Endothelial cell of umbilical vein (primary cell): ENCODE data around the gene PIM1. TPM values are rescaled to one million over a fixed set of nuclear protein-coding genes. Genes with fewer than 3 reads are reported as not detected.

Experiments used
- BruUV-seq: library from RNA; stranded (reverse); fragments of 400-500 nt; replicated peaks from 2 replicates; lab custom pipeline; 2021; lab: Mats Ljungman, UMichigan
- CTCF ChIA-PET: fragments of 300-600, 350-600 bp; sonication (Branson Sonifier 250); formaldehyde crosslinking; loops from one replicate; lab custom pipeline; 2021; ENCODE audit warnings: antibody characterized with exemption, inconsistent platforms; lab: Charles Lee
- POLR2A ChIA-PET: fragments of 300-600, 350-600 bp; sonication (Branson Sonifier 250); formaldehyde crosslinking; loops from one replicate; lab custom pipeline; 2021; ENCODE audit warnings: antibody characterized with exemption, inconsistent platforms; lab: Charles Lee
- DNase-seq: peaks from one replicate; pipeline ENCODE4 v3.0.0-alpha.2; 2011; ENCODE audit warnings: low read depth, low spot score
- FAIRE-seq: peaks from 2 replicates; lab custom pipeline; 2011; peaks lifted over from hg19 to GRCh38; lab: Jason Lieb, UNC
- H2AFZ ChIP-seq: 2 replicates; pipeline ENCODE4 v1.6.0; 2012; ENCODE audit warnings: low read depth, low read length, control low read depth, inconsistent platforms
- H3K27ac ChIP-seq: 2 replicates; pipeline ENCODE4 v1.5.1; 2011; ENCODE audit warnings: low read depth, mild to moderate bottlenecking, control low read depth, low read length, moderate library complexity; ENCODE audit not compliant: insufficient read depth
- H3K27me3 ChIP-seq, 2 experiments: 2 replicates each; pipeline versions ENCODE4 v1.6.0 to v1.6.1; 2011; ENCODE audit warnings: low read length in 2 of 2, mixed read lengths in 1 of 2; ENCODE audit not compliant: control insufficient read depth in 2 of 2, insufficient read depth in 2 of 2
- H3K36me3 ChIP-seq, 2 experiments: 2 replicates in 1 of 2; 3 replicates in 1 of 2; pipeline ENCODE4 v1.5.1; 2011; ENCODE audit warnings: low read length in 2 of 2, mild to moderate bottlenecking in 1 of 2, moderate library complexity in 1 of 2; ENCODE audit not compliant: control insufficient read depth in 2 of 2, insufficient read depth in 2 of 2; ENCODE audit errors: extremely low read depth in 1 of 2
- H3K4me1 ChIP-seq: 3 replicates; pipeline ENCODE4 v1.5.1; 2011; ENCODE audit warnings: mild to moderate bottlenecking, low read length; ENCODE audit not compliant: control insufficient read depth, insufficient read depth; ENCODE audit errors: extremely low read depth
- H3K4me2 ChIP-seq: 2 replicates; pipeline ENCODE4 v1.6.1; 2011; ENCODE audit warnings: low read length, control low read depth, mixed read lengths; ENCODE audit not compliant: insufficient read depth
- H3K4me3 ChIP-seq, 3 experiments: fragments of 200-600 bp in 1 of 3; sonication (generic), shearing (Covaris generic) in 1 of 3; replicated peaks in 1 of 3; 2 replicates each; pipeline ENCODE4 v1.5.1; 2011 to 2016; ENCODE audit warnings: control low read depth in 3 of 3, low read length in 3 of 3, mild to moderate bottlenecking in 2 of 3, inconsistent platforms in 1 of 3, low read depth in 1 of 3, moderate library complexity in 1 of 3; ENCODE audit not compliant: insufficient read depth in 1 of 3
- H3K79me2 ChIP-seq: 2 replicates; pipeline ENCODE4 v1.6.0; 2012; ENCODE audit warnings: low read length, inconsistent platforms; ENCODE audit not compliant: control insufficient read depth, insufficient read depth
- H3K9ac ChIP-seq: replicated peaks from 2 replicates; pipeline ENCODE3; 2011; ENCODE audit warnings: low read length, control low read depth; ENCODE audit not compliant: insufficient read depth; ENCODE audit errors: extremely low read depth
- H3K9me1 ChIP-seq: replicated peaks from 3 replicates; pipeline ENCODE4 v1.6.0; 2011; ENCODE audit warnings: mild to moderate bottlenecking, low read length; ENCODE audit not compliant: control insufficient read depth, insufficient read depth; ENCODE audit errors: extremely low read depth
- H3K9me3 ChIP-seq: replicated peaks from 2 replicates; pipeline ENCODE4 v1.5.1; 2012; ENCODE audit warnings: low read length, inconsistent platforms; ENCODE audit not compliant: control insufficient read depth, insufficient read depth
- H4K20me1 ChIP-seq: replicated peaks from 2 replicates; pipeline ENCODE3; 2011; ENCODE audit warnings: mild to moderate bottlenecking, low read length; ENCODE audit not compliant: control insufficient read depth, insufficient read depth; ENCODE audit errors: extremely low read depth
- CTCF ChIP-seq, 2 donors: IDR thresholded peaks; 1 replicate in 1 of 2; 2 replicates in 1 of 2; pipeline ENCODE4 v1.5.1; 2011; ENCODE audit warnings: low read length in 2 of 2, mild to moderate bottlenecking in 2 of 2, moderate library complexity in 2 of 2, control low read depth in 1 of 2, inconsistent platforms in 1 of 2, low read depth in 1 of 2; ENCODE audit not compliant: insufficient read depth in 1 of 2; ENCODE audit errors: extremely low read depth in 1 of 2
- EZH2 ChIP-seq: IDR thresholded peaks from 2 replicates; pipeline ENCODE4 v1.6.1; 2012; ENCODE audit warnings: borderline replicate concordance, low read depth, mild to moderate bottlenecking, moderate library complexity, low read length, inconsistent platforms; ENCODE audit not compliant: severe bottlenecking
- FOS ChIP-seq: IDR thresholded peaks from 2 replicates; pipeline ENCODE4 v1.6.1; 2011; ENCODE audit warnings: mild to moderate bottlenecking, low read length, moderate library complexity, borderline replicate concordance; ENCODE audit not compliant: insufficient read depth
- GATA2 ChIP-seq: IDR thresholded peaks from 2 replicates; pipeline ENCODE4 v1.7.0; 2011; ENCODE audit warnings: low read depth, mild to moderate bottlenecking, moderate library complexity, mixed read lengths, low read length; ENCODE audit not compliant: insufficient read length, insufficient read depth
- JUN ChIP-seq: IDR thresholded peaks from 2 replicates; pipeline ENCODE4 v1.6.1; 2011; ENCODE audit warnings: borderline replicate concordance, low read depth; ENCODE audit not compliant: insufficient read length, insufficient read depth
- MAX ChIP-seq: IDR thresholded peaks from 2 replicates; pipeline ENCODE4 v1.6.1; 2011; ENCODE audit not compliant: insufficient read depth, insufficient read length
- MYC ChIP-seq: IDR thresholded peaks from one replicate; pipeline ENCODE4 v1.6.1; 2011; ENCODE audit warnings: mild to moderate bottlenecking, low read depth, low read length
- POLR2A ChIP-seq: IDR thresholded peaks from 2 replicates; pipeline ENCODE4 v1.6.1; 2012; ENCODE audit warnings: low read depth, mild to moderate bottlenecking, control low read depth, low read length
- POLR2AphosphoS5 ChIP-seq: IDR thresholded peaks from 2 replicates; pipeline ENCODE4 v1.6.1; 2012; ENCODE audit warnings: low read depth, mild to moderate bottlenecking, control low read depth, low read length, moderate library complexity; ENCODE audit not compliant: insufficient read depth
- dilution Hi-C: fragments of 300-500 bp; cut with MboI; formaldehyde crosslinking; loops from one replicate; pipeline ENCODE4 v1.15.0; 2019; ENCODE audit warnings: low sequenced_read_pairs; ENCODE audit not compliant: extremely low pct_ligation_motif_present
- intact Hi-C: fragments of 100-400 bp; cut with micrococcal nuclease; formaldehyde crosslinking; loops from one replicate; pipeline ENCODE4 v1.10.0; 2022
- polyA plus RNA-seq, 4 experiments: library from polyadenylated mRNA; depleted of rRNA in 3 of 4; stranded (reverse) in 3 of 4; unstranded in 1 of 4; fragments of >200 nt; gene quantifications; 2 replicates each; pipeline versions ENCODE4 v1.2.1 to v1.2.3, GENCODE V29; 2011 to 2012; ENCODE audit warnings: missing spikeins in 1 of 4
- total RNA-seq: library from RNA; stranded (reverse); gene quantifications from 2 replicates; pipeline ENCODE4 v1.2.3, GENCODE V29; 2021

Gene PIM1
- total and polyA plus RNA-seq, 2 donors (not counting 3 experiments of a cell fraction or from before 2014, with no cell fraction given) = 9.2 to 11.3 TPM

- TF ChIP-seq POLR2A = no peak
- TF ChIP-seq MAX = no peak
- TF ChIP-seq JUN = no peak
- TF ChIP-seq GATA2 = no peak
- TF ChIP-seq CTCF (IDR thresholded peaks at IDR 0.05; ENCODE audit: extremely low read depth in 1 of 2, insufficient read depth in 1 of 2, low read depth in 1 of 2, low read length in 2 of 2) = no peak
- TF ChIP-seq FOS = no peak
- no peak for TF ChIP-seq MYC
- no peak for TF ChIP-seq POLR2AphosphoS5
- TF ChIP-seq EZH2 = no peak
- ChIA-PET CTCF (interaction anchor here (0.9 to 6.8 kb wide), 9 partner anchors 9 to 139 kb away, joined by 3 to 399 read pairs (median 4); no protein-coding TSS in a partner anchor), POLR2A (no interaction called here)
- H3K27me3 ChIP-seq = no peaks in the 10 kb centered on the region
- no peak overlapping the region for H3K27ac ChIP-seq
- H4K20me1 ChIP-seq = no peaks in the 10 kb centered on the region
- DNase-seq (no peak), FAIRE-seq (peak; percentile 26)
- peaks cover 22% of the 10 kb centered on the region for H3K4me1 ChIP-seq
- no peaks in the 10 kb centered on the region for H3K9me1 ChIP-seq
- peak overlapping the region; percentile 60 for H3K9ac ChIP-seq
- intact Hi-C loops (no loop called here), dilution Hi-C loops (no loop called here)
- H3K36me3 ChIP-seq = peaks cover 2 to 4% of the 10 kb centered on the region in 2 experiments
- H3K9me3 ChIP-seq = no peaks in the 10 kb centered on the region
- no peak overlapping the region for H3K4me3 ChIP-seq
- BruUV-seq = no TSS peak
- peak overlapping the region; percentile 5 for H2AFZ ChIP-seq
- peak overlapping the region; percentile 48 for H3K4me2 ChIP-seq
- H3K79me2 ChIP-seq = peaks cover 2% of the 10 kb centered on the region
Measured at GRCh38 chr6:37168163-37168758, 1.7 kb upstream of the PIM1 start.
